ENCODE measurements around the gene ACTMAP. TPM values are rescaled to one million over a fixed set of nuclear protein-coding genes. Genes with fewer than 3 reads are reported as not detected.
A peak's percentile ranks its signal among the peaks of the same experiment; 100 is the strongest.

ACTMAP gene
- total RNA-seq, 1 donor from 2014 or later, result 2.2 TPM

DNA sequence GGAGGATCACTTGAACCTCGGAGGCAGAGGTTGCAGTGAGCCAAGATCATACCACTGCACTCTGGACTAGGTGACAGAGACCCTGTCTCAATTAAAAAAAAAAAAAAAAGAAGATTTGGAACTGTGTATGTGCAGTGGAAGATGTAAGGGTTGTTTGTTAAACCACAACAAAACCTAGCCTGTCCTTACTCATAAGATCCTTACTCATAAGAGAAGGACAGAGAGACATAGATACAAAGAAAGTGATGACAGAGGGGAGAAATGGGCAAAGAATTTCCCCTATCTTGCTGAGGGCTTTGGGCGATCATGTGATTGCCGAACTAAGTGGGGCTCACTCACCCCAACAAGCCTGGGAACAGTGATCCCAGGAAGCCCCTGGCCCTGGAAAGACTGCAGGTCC is 25.4 kb downstream of the ACTMAP start:
- H3K27me3 ChIP-seq, result no peaks in the 10 kb centered on the region
- DNase-seq (ENCODE audit: extremely low spot score in 2 of 2), result no peak
- no peaks in the 10 kb centered on the region for H3K9me3 ChIP-seq
- intact Hi-C loops (cut with DNase I), result no loop called here
- no peak for TF ChIP-seq POLR2A (IDR thresholded peaks at IDR 0.05)
- TF ChIP-seq CTCF (IDR thresholded peaks at IDR 0.05), result no peak
- TF ChIP-seq POLR2AphosphoS5 (IDR thresholded peaks at IDR 0.05; ENCODE audit: insufficient read depth in 1 of 2, low read depth in 1 of 2), result no peak
- H3K4me3 ChIP-seq, result no peak overlapping the region
- H3K36me3 ChIP-seq, result peaks cover 4 to 63% of the 10 kb centered on the region in 2 donors
- H3K4me1 ChIP-seq, result peaks cover 50% of the 10 kb centered on the region
- H3K27ac ChIP-seq, result peak overlapping the region; percentile 47

- H3K36me3 ChIP-seq, result peaks cover 4 to 58% of the 10 kb centered on the region in 2 donors
- intact Hi-C loops (cut with DNase I), result no loop called here
These were observed 26.0 kb downstream of the ACTMAP start for GRCh38 chr19:40724315-40724714.

GRCh38 chr19:40723661-40724254 is 26.5 kb downstream of the ACTMAP start:
- no peak for DNase-seq (ENCODE audit: extremely low spot score in 2 of 2)
- no peaks in the 10 kb centered on the region for H3K9me3 ChIP-seq
- no peaks in the 10 kb centered on the region for H3K27me3 ChIP-seq
- H3K36me3 ChIP-seq, result peaks cover 4 to 52% of the 10 kb centered on the region in 2 donors
- peaks cover 61% of the 10 kb centered on the region for H3K4me1 ChIP-seq
- TF ChIP-seq POLR2AphosphoS5 (IDR thresholded peaks at IDR 0.05; ENCODE audit: insufficient read depth in 1 of 2, low read depth in 1 of 2) (no peak), CTCF (IDR thresholded peaks at IDR 0.05) (no peak), POLR2A (IDR thresholded peaks at IDR 0.05) (no peak)
- intact Hi-C loops (cut with DNase I), result no loop called here
- H3K27ac ChIP-seq, result peak overlapping the region; percentile 9
- H3K4me3 ChIP-seq, result no peak overlapping the region

More at GRCh38 chr19:40724315-40724714, 26.0 kb downstream of the ACTMAP start:
- TF ChIP-seq POLR2AphosphoS5 (IDR thresholded peaks at IDR 0.05; ENCODE audit: insufficient read depth in 1 of 2, low read depth in 1 of 2) (no peak), CTCF (IDR thresholded peaks at IDR 0.05) (no peak), POLR2A (IDR thresholded peaks at IDR 0.05) (no peak)
- no peak overlapping the region for H3K4me3 ChIP-seq
- H3K27ac ChIP-seq, result peak overlapping the region; percentile 47
- no peaks in the 10 kb centered on the region for H3K9me3 ChIP-seq
- no peaks in the 10 kb centered on the region for H3K27me3 ChIP-seq
- no peak for DNase-seq (ENCODE audit: extremely low spot score in 2 of 2)
- peaks cover 55% of the 10 kb centered on the region for H3K4me1 ChIP-seq

GRCh38 chr19:40721936-40722661 is 28.2 kb downstream of the ACTMAP start:
- peak overlapping the region; percentile 63 to 92 for H3K4me3 ChIP-seq
- peaks cover 72% of the 10 kb centered on the region for H3K4me1 ChIP-seq
- TF ChIP-seq CTCF (IDR thresholded peaks at IDR 0.05) (no peak), POLR2A (IDR thresholded peaks at IDR 0.05) (no peak), POLR2AphosphoS5 (IDR thresholded peaks at IDR 0.05; ENCODE audit: insufficient read depth in 1 of 2, low read depth in 1 of 2) (peak in 1 of 2 donors; percentile 57)
- no peaks in the 10 kb centered on the region for H3K9me3 ChIP-seq
- no peaks in the 10 kb centered on the region for H3K27me3 ChIP-seq
- no peak for DNase-seq (ENCODE audit: extremely low spot score in 2 of 2)
- H3K36me3 ChIP-seq, result peaks cover 4 to 36% of the 10 kb centered on the region in 2 donors
- H3K27ac ChIP-seq, result peak overlapping the region; percentile 99
- intact Hi-C loops (cut with DNase I), result no loop called here

DNA sequence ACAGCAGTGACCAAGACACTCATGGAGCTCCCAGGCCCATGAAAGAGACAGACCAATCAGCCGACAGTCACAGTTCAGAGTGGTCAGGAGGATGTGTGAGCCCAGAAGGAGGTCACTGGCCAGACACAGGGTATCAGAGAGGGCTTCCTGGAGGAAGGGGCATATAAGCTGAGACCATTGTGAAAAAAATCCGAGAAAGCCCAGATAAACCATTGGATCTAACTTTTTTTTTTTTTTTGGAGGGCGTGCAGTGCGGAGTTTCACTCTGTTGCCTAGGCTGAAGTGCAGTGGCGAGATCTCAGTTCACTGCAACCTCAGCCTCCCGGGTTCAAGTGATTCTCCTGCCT is 29.2 kb downstream of the ACTMAP start:
- H3K4me3 ChIP-seq, result peak overlapping the region; percentile 63 to 92
- no peak for TF ChIP-seq POLR2AphosphoS5 (IDR thresholded peaks at IDR 0.05; ENCODE audit: insufficient read depth in 1 of 2, low read depth in 1 of 2)
- no peak for TF ChIP-seq CTCF (IDR thresholded peaks at IDR 0.05)
- no peak for TF ChIP-seq POLR2A (IDR thresholded peaks at IDR 0.05)
- intact Hi-C loops (cut with DNase I), result no loop called here
- no peak for DNase-seq (ENCODE audit: extremely low spot score in 2 of 2)
- no peaks in the 10 kb centered on the region for H3K9me3 ChIP-seq
- peaks cover 0 to 26% of the 10 kb centered on the region in 2 donors for H3K36me3 ChIP-seq
- H3K27me3 ChIP-seq, result no peaks in the 10 kb centered on the region
- H3K4me1 ChIP-seq, result peaks cover 76% of the 10 kb centered on the region
- H3K27ac ChIP-seq, result peak overlapping the region; percentile 99

All from vagina (tissue), 2 donors.